Measurements from ENCODE around the gene CYB5R2.

GRCh38 chr11:7703740-7704139 is 30.4 kb upstream of the CYB5R2 start:
- TF ChIP-seq NR2C2 (CRISPR knock-in tag; IDR thresholded peaks at IDR 0.05), result no peak
- TF ChIP-seq USF2 (CRISPR knock-in tag; IDR thresholded peaks at IDR 0.05), result no peak
